OCI-LY3 (cell line): ENCODE data around the gene IL21R.

ENCODE experiments used
- H2AFZ ChIP-seq: fragments of 200-600, 300-600 bp; shearing (Covaris generic); 2 replicates; pipeline ENCODE4 v1.6.0; 2014; ENCODE audit warnings: antibody characterized with exemption, low read depth, low read length
- H3K27ac ChIP-seq: fragments of 200-600, 300-600 bp; sonication (generic); 2 replicates; pipeline ENCODE4 v1.5.1; 2014; ENCODE audit warnings: mild to moderate bottlenecking, low read length, moderate library complexity, mixed read lengths
- H3K27me3 ChIP-seq: fragments of 200-600, 300-600 bp; sonication (generic); 2 replicates; pipeline ENCODE4 v1.6.1; 2014; ENCODE audit warnings: low read depth, low read length, mixed read lengths
- H3K36me3 ChIP-seq: fragments of 200-600, 300-600 bp; sonication (generic); replicated peaks from 2 replicates; pipeline ENCODE3; 2014; ENCODE audit warnings: low read depth, low read length, mixed read lengths
- H3K4me1 ChIP-seq: fragments of 300-600, 200-600 bp; sonication (generic); 2 replicates; pipeline ENCODE4 v1.6.1; 2014; ENCODE audit warnings: low read length, mixed read lengths
- H3K4me2 ChIP-seq: fragments of 200-600, 300-600 bp; sonication (generic); 2 replicates; pipeline ENCODE4 v1.6.1; 2014; ENCODE audit warnings: low read length, mixed read lengths
- H3K4me3 ChIP-seq: fragments of 300-600, 200-600 bp; sonication (generic); 2 replicates; pipeline ENCODE4 v1.5.1; 2014; ENCODE audit warnings: antibody characterized with exemption, mild to moderate bottlenecking, low read length, moderate library complexity
- H3K79me2 ChIP-seq: fragments of 300-600, 200-600 bp; shearing (Covaris generic); 2 replicates; pipeline ENCODE4 v1.6.1; 2014; ENCODE audit warnings: mild to moderate bottlenecking, low read length, mixed read lengths
- H3K9ac ChIP-seq: fragments of 300-600, 200-600 bp; shearing (Covaris generic); 2 replicates; pipeline ENCODE4 v1.6.0; 2014; ENCODE audit warnings: mild to moderate bottlenecking, low read length, moderate library complexity
- H3K9me3 ChIP-seq: fragments of 200-600, 300-600 bp; shearing (Covaris generic); 2 replicates; pipeline ENCODE4 v1.6.1; 2014; ENCODE audit warnings: low read length, mixed read lengths; ENCODE audit not compliant: insufficient read depth
- H4K20me1 ChIP-seq: fragments of 200-600, 300-600 bp; sonication (generic); 2 replicates; pipeline ENCODE4 v1.6.1; 2016; ENCODE audit warnings: low read length, mixed read lengths; ENCODE audit not compliant: insufficient read depth
- CTCF ChIP-seq: fragments of 200-600, 300-600 bp; sonication (generic); IDR thresholded peaks from 2 replicates; pipeline ENCODE4 v1.5.1; 2014; ENCODE audit warnings: antibody characterized with exemption, low read length, low read depth
- EZH2phosphoT487 ChIP-seq: fragments of 200-600 bp; shearing (Covaris generic); IDR thresholded peaks from 2 replicates; pipeline ENCODE4 v1.6.1; 2018; ENCODE audit warnings: antibody characterized with exemption, mixed run types, low read depth

Gene IL21R

GRCh38 chr16:27472091-27473020, 70.4 kb downstream of the IL21R start:
- Histone ChIP-seq H3K27ac (no peak overlapping the region), H3K27me3 (no peaks in the 10 kb centered on the region), H3K4me2 (no peak overlapping the region), H3K4me3 (no peak overlapping the region), H2AFZ (no peak overlapping the region), H3K4me1 (no peaks in the 10 kb centered on the region), H3K79me2 (no peaks in the 10 kb centered on the region), H3K36me3 (peaks cover 35% of the 10 kb centered on the region), H4K20me1 (no peaks in the 10 kb centered on the region), H3K9me3 (no peaks in the 10 kb centered on the region), H3K9ac (no peak overlapping the region)
- TF ChIP-seq EZH2phosphoT487 (no peak), CTCF (no peak)

- Histone ChIP-seq H3K4me3 (no peak overlapping the region), H3K4me2 (no peak overlapping the region), H4K20me1 (no peaks in the 10 kb centered on the region), H3K9me3 (no peaks in the 10 kb centered on the region), H2AFZ (no peak overlapping the region), H3K27me3 (no peaks in the 10 kb centered on the region), H3K79me2 (no peaks in the 10 kb centered on the region), H3K36me3 (peaks cover 34% of the 10 kb centered on the region), H3K4me1 (no peaks in the 10 kb centered on the region), H3K9ac (no peak overlapping the region), H3K27ac (no peak overlapping the region)
- no peak for TF ChIP-seq CTCF
- TF ChIP-seq EZH2phosphoT487, result no peak
Observed at GRCh38 chr16:27473101-27473900, 71.3 kb downstream of the IL21R start.

- Histone ChIP-seq H3K9me3 (no peaks in the 10 kb centered on the region), H3K4me3 (no peak overlapping the region), H3K4me2 (no peak overlapping the region), H2AFZ (no peak overlapping the region), H4K20me1 (no peaks in the 10 kb centered on the region), H3K27ac (no peak overlapping the region), H3K79me2 (no peaks in the 10 kb centered on the region), H3K4me1 (no peaks in the 10 kb centered on the region), H3K27me3 (no peaks in the 10 kb centered on the region), H3K36me3 (peaks cover 34% of the 10 kb centered on the region), H3K9ac (no peak overlapping the region)
- TF ChIP-seq EZH2phosphoT487 (no peak), CTCF (no peak)
Observed at GRCh38 chr16:27474041-27474440, 72.1 kb downstream of the IL21R start.

- Histone ChIP-seq H3K36me3 (peaks cover 28% of the 10 kb centered on the region), H3K79me2 (no peaks in the 10 kb centered on the region), H3K27me3 (no peaks in the 10 kb centered on the region), H3K9me3 (no peaks in the 10 kb centered on the region), H3K4me2 (no peak overlapping the region), H4K20me1 (no peaks in the 10 kb centered on the region), H3K9ac (no peak overlapping the region), H3K4me1 (no peaks in the 10 kb centered on the region), H2AFZ (no peak overlapping the region), H3K4me3 (no peak overlapping the region), H3K27ac (no peak overlapping the region)
- TF ChIP-seq CTCF (no peak), EZH2phosphoT487 (no peak)
Observed at GRCh38 chr16:27474921-27475320, 72.9 kb downstream of the IL21R start.
